ENCODE results near the gene CD68.
"Not testable (repeated sequence)": the region's sequence is repeated elsewhere in the genome, so short reads cannot be mapped to it uniquely, and the experiment has no call there.

Gene CD68

GRCh38 chr17:7613769-7614424 lies 34.5 kb downstream of the CD68 start:
- DNase-seq (ENCODE audit: low read depth in 2 of 3, low spot score in 1 of 3), result no peak

GRCh38 chr17:7614425-7615264 lies 35.2 kb downstream of the CD68 start, which contains the start of gene FXR2:
TSS of gene FXR2 (minus strand) at chr17:7614897. CDS start at chr17:7614532, 365 bp downstream.
- DNase-seq (ENCODE audit: low read depth in 2 of 3, low spot score in 1 of 3), result peak; percentile 98 to 100 (median 99)

GRCh38 chr17:7615265-7615747 lies 35.9 kb downstream of the CD68 start:
- DNase-seq (ENCODE audit: low read depth in 2 of 3, low spot score in 1 of 3), result no peak

GRCh38 chr17:7618608-7619007 lies 39.2 kb downstream of the CD68 start:
- no peak for DNase-seq (ENCODE audit: low read depth in 2 of 3, low spot score in 1 of 3)

- no peak for DNase-seq (ENCODE audit: low read depth in 2 of 3, low spot score in 1 of 3)
Observed at GRCh38 chr17:7620835-7621234, 41.4 kb downstream of the CD68 start.

- no peak for DNase-seq (ENCODE audit: low read depth in 2 of 3, low spot score in 1 of 3)
Observed at GRCh38 chr17:7623661-7624060, 44.2 kb downstream of the CD68 start.

GRCh38 chr17:7625749-7626148 lies 46.3 kb downstream of the CD68 start:
- not testable (repeated sequence) for DNase-seq (ENCODE audit: low read depth in 2 of 3, low spot score in 1 of 3)

GRCh38 chr17:7626307-7626706 lies 46.9 kb downstream of the CD68 start:
- no peak for DNase-seq (ENCODE audit: low read depth in 2 of 3, low spot score in 1 of 3)

- DNase-seq (ENCODE audit: low read depth in 2 of 3, low spot score in 1 of 3), result no peak
Observed at GRCh38 chr17:7626956-7627249, 47.5 kb downstream of the CD68 start.

- peak; percentile 68 to 78 (median 76) for DNase-seq (ENCODE audit: low read depth in 2 of 3, low spot score in 1 of 3)
Observed at GRCh38 chr17:7627250-7628121, 48.0 kb downstream of the CD68 start, which contains the start of gene SAT2. TSS of gene SAT2 (minus strand) at chr17:7627821. CDS start at chr17:7627635, 186 bp downstream.

- no peak for DNase-seq (ENCODE audit: low read depth in 2 of 3, low spot score in 1 of 3)
Observed at GRCh38 chr17:7629939-7630571, 50.6 kb downstream of the CD68 start, which contains the start of gene SHBG. TSS of gene SHBG (plus strand) at chr17:7630135. CDS start at chr17:7630173, 38 bp downstream.

Measured in stimulated activated CD4-positive, alpha-beta T cell treated with anti-CD3 and anti-CD28 coated beads, Interleukin-12 subunit alpha, Interleukin-12 subunit beta, amount 100 ng/mL, for 48 hours (primary cell).